Activated gamma-delta T cell treated with anti-CD3 and anti-CD28 coated beads, Interleukin-2, amount 50 U/mL, for 16 hours (primary cell): Measurements from ENCODE around the gene STAT4.

Source experiments
- DNase-seq: peaks from one replicate; pipeline ENCODE4 v3.0.0-alpha.2; 2020; ENCODE audit warnings: low read depth

STAT4 gene

DNA sequence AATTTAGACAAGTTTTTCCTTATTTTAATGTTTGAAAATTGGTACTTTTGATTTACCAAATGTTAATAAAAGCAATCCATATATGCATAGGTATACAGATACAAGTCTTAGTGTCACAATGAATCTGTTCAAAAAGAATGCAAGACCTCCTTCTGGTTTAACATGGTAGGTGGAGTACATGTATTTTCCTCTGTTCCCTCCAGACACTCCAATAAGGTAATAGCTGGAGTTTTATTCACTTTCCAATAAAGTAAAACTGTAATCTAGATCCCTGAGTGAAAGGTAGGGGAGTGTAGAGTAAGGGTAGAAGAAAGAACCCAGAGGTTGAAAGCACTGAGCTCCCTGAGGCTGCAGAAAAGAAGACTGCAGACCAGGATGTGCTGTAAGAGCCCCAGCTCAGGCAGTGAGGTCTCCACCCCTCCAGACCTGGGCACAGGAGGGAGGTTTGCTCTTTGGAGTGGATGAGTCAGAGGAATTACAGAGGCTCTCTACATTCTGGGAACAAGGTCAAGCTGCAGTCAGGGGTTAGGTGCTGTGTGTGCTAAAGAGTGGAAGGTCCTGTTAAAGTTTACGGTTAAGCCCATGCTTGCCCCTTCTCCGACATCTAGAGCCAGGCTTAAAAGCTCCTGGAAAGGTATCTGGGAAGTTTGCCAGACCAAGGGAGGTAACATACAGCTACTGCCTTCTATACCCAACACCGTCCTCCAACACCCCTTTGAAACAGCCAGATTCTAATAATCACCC, 109.2 kb downstream of the STAT4 start:
- DNase-seq, result no peak

DNA sequence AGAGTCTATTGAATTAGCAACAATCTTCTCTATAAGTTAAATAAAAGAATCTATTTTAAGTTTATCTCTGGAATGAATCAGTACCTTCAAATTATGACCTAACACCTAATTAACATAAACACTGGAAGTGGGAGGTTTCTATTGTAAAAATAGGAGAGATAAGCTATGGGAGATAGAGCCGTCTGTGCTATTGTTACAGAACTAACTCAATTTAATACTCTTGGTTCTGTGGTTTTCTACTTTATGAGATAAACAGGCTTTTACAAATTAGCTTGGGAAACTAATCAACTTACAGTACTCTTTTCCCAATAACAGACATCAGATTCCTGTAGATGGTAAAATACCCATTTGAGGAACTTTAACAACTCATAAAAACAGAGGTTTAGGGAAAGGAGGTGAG, 111.2 kb downstream of the STAT4 start:
- no peak for DNase-seq

DNA sequence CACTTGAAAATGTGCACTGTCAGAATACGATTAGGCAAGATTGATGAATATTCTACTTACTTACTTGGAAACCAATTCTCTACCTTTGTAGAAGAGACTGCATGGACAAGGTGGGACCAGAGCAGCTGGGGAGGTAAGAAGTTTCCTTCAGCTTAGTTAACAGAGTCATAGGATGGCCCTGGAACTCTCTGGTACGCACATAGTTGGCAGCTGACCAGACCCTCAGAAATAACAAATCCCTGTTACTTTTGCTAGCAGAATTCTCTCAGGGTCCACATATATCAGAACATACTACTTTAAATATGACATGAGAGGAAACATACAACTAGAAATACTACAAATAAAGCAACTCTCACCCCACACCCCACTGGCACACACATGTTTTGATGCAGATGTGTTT, 112.1 kb downstream of the STAT4 start:
- DNase-seq, result no peak

DNA sequence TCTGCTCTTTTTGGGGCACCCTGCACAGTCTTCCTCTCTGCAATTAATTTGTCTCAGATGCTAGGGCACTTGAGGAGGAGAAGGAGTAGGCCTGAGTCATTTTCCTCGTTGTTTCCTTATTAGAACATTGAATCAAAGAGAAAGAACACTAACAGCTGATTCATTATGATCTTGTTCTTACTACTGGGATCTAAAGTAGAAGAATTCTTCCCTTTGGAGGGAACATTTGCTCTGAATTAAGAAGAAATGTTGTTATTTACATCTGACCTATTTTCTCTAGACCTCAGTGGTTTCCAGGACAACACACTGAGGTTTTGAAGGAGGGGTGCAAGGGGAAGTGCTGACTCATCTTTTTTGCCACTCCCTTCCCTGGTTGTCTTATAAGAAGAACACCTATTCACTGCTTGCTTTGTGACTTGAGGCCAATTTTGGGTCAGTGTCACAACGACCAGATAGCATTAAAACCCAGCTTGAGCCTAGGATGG, 112.5 kb downstream of the STAT4 start:
- no peak for DNase-seq

DNA sequence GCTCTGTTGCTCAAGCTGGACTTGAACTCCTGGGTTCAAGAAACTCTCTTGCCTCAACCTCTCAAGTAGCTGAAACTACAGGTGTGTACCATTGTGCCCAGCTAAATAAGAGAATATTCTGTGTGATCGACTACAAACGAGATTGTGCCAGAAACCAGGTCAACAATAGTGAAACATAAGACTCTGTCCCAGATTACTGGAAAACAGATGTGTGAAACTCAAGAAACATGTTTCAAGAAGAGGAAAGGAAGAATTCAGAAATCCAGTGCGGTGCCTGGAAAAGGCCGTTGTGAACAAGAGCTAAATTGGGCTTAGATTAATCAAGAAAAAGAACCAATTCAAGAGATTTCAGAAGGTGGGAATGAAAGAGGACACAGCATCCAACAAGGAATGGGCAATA, 113.4 kb downstream of the STAT4 start:
- no peak for DNase-seq

DNA sequence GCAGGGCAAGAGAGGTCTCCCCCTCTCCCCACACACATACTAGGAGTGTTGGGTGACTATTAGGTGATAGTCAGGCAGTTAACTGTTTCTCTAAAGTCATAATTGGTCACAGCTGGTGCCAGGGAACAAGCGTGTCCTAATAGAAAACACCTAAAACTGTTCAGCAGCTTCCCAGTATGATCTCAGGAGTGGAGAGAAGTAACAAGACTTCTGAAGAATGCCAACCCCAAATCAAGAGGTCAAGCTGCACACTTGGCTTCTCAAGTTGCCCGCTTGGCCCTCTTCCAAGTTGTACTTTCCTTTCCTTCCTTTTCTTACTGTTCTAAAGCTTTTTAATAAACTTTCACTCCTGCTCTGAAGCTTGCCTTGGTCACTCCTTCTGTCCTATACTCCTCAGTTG, 114.4 kb downstream of the STAT4 start:
- DNase-seq, result no peak

DNA sequence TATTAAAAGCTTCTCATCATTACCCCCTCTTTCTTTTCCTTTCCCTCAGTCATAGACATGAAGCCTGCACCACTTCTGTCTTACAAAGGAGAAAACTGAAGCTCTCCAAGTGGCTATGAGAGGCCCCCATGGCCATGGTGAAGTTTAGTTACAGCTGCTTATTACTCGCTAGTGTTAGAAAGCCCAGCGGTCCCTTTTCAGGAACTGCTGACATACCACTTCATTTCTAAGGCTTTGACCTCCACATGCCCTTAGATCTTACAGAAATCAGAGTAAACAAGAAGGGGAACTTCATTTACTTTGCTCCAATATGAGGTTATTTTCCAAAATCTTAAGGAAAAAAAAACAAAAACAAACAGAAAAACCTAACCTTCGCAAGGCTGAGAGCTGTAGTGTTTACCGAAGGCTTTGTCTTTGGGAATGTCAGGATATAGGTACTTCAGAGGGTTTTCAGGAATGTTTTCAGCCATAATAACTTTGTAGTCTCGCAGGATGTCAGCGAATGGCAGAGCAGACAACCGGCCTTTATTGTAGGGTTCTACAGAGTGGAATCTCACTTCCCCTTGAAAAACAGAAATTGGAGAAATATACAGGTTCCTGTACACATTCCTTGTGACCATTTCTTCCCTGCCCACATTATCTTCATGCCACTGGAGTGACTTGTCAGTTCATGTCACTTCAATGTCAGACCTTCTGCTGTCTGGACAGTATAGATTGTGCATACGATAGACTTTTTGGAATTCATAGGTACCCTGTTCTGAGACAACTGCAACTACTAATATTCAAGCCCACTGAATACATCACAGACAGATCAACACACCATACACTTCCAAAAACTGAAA, 118.0 kb downstream of the STAT4 start:
- no peak for DNase-seq

DNA sequence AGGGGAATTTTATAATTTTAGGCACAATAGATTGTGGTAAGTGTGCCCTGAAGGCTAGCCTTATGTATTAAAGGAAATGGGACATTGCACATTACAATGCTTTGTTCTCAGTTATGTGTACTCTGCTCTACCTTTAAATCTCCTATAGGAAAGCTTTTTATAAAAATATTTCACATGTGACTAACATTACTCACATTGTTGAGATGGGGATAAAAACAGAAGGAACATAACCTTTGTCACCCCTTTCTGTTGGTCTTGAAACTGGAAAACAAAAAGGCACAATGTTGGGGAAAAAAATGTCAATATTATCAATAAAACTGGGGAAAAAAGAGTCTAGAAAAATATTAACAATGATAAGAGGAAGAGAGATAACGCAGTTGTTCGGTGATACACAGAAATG, 119.5 kb downstream of the STAT4 start:
- no peak for DNase-seq

DNA sequence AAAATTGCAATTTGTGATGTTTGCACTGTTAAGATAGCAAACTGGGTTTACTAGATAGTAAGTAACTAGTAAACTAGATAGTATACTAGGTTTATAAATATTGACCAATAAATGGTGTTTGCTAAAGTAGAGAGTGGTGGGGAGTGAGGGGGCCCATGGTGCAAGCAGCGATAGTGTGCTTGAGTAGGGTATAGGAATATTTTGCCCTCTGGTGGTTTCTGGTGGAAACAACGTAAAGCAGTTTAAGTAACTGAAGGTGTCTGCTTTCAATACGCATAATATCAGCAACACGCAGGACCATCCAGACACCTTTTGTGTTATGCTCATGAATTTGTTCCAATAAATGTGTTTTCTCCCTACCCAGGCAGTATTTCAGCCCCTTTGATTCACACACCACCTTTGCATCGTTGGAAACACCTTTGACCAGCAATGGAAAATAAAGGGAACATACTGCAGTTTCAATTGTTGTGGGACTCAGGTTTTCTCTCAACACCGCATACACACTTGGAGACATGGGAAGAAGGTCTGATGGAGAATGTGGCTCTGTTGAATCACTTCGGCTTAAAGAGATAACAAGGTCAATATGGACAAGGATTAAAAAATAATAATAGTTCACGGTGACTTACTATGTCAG, 120.2 kb downstream of the STAT4 start:
- DNase-seq, result no peak

DNA sequence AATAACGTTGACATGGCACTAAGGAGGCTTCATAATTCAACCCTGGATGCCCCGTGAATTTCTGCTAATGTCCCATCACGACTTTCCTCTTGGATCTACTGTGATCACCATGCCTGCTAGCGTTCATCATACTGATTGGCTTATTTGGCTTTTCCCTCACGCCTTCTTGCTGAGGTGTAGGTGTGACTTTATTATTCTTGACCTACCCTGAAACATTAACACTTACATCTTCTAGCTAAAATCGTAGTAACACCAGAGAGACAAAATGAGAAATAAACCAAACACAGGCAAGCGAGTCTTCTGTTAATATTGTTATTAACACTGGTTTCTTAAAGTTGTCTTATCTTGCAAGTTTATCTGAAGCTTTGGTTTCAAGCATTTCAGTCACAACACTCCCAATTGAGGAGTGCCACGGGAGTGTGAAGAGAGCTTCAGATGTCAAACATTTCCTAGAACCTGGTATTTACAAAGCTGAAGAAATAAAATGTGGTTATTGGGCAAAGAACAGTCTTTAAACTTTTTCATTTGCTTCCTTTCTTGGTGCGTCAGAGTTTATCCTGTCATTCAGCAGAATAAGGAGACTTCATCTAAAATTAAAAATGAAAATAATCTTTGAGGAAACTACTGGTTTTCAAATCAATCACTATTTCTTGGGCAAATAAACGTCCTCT, 121.4 kb downstream of the STAT4 start:
- DNase-seq, result no peak

DNA sequence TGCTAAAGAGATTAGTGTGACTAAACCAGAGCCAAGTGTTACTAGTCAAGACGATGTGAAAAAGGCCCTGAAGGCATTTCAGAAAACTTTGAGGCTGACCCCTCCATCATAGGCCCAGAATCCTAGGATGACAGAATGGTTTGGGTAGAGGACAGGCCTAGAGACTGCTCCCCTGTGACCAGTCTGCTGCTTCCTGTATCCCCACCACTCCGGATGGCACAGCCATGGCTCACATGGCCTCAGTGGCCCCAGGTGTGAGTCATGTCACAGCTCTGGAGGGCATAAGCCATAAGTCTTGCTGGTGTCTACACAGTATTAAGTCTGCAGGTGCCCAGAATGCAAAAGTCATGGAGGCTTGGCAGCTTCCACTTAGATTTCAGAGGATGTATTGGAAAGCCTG, 124.4 kb downstream of the STAT4 start:
- DNase-seq, result no peak

DNA sequence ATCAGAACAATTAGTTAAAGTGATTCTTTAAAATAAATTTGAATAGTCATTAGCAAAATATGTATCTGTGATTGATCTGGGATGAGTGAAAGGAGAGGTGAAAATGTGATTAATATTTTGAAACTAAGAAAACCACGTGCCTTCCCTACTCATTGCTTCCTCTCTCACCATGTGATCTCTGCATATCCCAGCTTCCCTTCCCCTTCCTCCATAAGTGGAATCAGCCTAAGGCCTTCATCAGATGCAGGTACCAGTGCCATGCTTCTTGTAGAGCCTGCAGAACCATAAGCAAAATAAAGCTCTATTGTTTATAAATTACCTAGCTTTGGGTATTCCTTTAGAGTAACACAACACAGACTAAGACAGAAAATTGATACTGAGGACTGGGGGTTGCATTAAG, 125.7 kb downstream of the STAT4 start:
- no peak for DNase-seq

DNA sequence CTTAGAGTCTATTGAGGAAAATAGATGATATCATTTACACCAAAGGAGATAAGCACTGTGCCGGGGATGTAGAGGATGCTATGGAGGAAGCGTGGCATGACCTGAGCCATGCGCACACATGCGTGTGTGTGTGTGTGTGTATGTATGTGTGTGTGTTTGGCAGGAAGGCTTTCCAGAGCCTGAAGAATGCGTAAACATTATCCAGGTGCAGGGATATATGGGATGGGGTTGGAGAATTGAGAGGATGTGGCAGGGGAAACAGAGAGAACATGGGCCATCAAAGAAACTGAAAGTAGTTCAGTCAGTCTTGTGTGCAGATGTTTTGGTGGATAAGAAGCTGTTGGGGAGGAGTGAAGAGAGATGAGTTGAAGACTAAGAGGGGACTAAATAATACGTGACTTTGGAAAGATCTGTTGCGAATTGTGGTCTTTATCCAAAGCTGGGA, 127.5 kb downstream of the STAT4 start:
- no peak for DNase-seq

DNA sequence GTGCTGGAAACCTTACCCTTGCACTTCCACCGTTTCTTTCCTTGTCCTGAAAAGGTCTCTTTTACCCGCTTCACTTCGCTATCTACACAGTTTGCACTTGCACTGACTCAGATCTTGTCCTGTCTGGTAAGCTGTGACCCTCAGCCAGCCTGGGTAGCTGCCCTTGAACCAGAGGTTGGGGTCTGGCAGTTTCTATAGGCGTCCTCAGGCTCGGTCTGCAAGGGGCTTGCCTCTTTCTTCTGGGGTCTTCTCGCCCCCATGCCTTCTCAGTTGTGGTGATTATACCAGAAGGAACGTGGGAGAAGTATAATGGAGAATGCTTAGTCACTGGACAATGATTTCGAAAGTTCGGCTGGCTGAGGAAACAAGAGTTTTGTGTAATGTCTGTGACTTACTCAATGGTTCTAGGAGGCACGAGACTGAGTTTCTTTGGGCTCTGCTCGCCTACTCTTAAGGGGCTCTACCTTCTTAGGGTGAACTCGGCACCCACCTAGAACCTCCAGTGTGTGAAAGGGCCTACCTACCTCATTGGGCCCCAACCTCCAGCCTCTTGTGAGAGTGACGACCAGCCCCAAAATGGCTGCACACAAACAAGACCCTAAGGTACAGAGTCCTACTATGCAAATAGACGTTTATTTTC, 129.9 kb downstream of the STAT4 start:
- no peak for DNase-seq

DNA sequence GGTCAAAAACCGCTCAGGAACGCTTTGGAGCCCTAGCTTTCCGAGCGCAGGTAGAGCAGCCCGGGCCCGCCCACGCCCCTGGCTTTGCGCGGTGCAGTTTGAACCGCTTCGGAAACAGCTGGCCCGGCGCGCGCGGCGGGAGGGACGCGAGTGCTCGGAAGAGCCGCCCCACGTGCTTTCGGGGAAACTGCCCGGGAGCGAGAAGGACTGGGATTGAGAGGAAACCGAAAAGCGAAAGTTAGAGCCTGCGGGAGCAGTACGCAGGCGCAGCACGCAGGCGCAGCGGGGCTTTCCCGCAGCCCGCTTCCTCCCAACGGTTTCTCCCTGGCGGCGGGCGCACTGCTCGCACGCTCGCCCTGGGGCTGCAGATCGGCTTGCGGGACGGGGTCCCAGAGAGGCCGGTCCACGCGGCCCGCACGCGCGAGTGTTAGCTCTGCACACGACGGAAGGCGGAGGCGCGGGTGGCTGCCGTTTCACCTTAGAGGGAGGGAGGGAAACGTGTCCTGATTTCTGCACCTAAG, 130.5 kb downstream of the STAT4 start:
- peak; percentile 88 for DNase-seq

DNA sequence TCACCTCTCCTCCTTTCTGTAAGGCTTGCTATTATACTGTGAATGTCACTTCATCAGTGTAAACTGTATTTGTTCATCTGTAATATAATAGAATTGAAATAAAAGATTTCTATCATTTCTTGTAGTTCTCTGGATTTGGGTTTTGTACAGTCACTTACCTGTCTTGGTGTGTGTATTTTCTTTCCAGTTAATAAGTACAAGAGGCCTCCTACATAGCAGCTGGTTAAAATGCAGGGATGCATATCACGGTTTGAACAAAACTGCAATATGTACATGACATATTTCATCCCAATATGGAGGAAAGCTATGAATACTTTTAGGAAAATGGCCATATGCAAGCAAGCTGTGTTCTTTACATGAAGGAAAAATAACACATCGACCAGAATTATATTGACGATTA, 131.4 kb downstream of the STAT4 start:
- DNase-seq, result no peak

DNA sequence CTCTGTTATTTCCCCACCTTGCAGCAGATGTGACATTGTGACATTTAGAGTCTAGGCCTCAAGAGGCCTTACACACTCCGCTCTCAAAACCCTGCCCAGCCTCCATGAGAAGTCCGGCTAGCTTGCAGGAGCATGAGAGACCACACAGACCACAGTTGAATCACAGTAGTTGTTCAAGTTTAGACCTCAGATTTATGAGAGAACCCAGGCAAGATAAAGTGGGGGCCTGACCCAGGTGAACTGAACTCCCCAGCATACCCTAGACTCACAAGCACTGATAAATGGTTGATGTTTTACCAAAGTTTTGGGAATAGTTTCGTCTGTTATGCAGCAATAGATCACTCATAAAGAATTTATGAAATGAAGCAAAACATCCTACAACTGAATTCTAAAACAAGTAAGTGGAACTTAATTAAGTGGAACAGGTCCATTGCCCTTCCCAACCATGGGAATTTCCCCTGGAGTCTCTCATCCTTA, 132.1 kb downstream of the STAT4 start:
- DNase-seq, result no peak

DNA sequence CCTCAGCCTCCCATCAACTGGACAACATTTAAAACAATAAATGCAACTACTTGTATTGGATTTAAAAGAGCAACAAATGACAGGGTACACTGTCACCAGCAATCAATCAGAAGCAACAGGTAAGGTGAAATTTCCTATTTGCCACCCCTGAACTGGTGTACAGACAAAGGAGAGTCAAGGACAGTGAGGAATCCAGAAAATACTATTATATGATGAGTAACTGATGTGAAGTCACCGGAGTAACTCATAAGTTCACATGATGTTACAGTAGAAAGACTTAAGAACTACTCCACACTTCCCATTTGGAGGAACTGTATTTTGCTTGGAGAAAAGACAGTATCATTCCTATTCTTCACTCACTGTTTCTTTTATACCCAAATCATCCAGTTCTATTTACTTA, 132.7 kb downstream of the STAT4 start:
- DNase-seq, result no peak

DNA sequence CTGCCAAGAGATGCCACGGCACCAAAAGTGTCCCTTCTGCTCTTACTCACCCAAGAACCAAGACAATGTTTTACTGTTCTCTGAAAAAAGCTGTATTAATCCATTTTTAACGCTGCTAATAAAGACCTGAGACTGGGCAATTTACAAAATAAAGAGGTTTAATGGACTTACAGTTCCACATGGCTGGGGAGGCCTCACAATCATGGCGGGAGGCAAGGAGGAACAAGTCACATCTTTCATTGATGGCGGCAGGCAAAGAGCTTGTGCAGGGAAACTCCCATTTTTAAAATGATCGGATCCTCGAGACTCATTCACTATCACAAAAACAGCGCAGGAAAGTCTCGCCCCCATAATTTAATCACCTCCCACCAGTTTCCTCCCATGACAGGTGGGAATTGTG, 135.0 kb downstream of the STAT4 start:
- DNase-seq, result no peak

DNA sequence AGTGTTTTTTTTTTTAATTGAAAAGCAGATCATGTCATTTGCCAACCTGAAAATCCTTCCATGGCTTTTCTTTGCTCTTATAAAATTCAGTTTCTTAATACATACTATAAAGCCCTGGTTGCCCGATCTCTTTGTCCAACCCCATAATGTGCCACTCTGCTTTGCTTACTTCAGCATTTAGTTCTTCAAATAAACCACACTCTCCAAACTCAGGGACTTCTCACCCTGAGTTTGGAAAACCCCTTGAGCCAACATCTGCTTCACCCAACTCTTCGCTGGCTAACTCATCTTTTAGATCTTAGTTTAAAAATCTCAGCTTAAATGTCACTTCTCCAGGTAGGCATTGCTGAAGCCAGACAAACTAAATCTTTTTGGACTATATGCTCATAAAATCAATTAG, 135.6 kb downstream of the STAT4 start:
- no peak for DNase-seq

DNA sequence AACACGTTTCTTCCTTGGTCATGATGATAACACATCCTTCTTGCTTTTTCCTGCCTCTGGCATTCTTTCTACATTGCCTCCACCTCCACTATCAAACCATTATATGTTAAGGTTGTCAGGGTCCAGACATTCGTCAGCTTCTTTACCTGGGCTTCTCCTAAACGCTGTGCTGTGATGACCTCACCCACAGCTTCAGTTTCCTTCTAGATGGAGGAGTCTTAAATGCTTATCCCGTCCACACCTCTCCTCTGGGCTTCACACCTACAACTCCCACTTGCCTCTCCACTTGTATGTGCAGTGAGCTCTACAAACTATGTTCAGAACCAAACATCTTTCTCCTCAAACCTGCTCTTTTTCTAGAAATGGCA, 136.2 kb downstream of the STAT4 start:
- DNase-seq, result no peak
